T-helper 2 cell (primary cell): ENCODE results near the gene TBC1D7.

ENCODE experiments used
- DNase-seq, 5 experiments: peaks; one replicate each; pipeline versions ENCODE4 v3.0.0 to v3.0.0-alpha.2; 2012 to 2022

Gene TBC1D7

GRCh38 chr6:13318821-13319220, 9.5 kb downstream of the TBC1D7 start:
- DNase-seq: no peak

GRCh38 chr6:13315896-13316295, 12.4 kb downstream of the TBC1D7 start:
- DNase-seq: no peak

GRCh38 chr6:13314806-13315205, 13.5 kb downstream of the TBC1D7 start:
- no peak for DNase-seq

- DNase-seq: no peak
These were observed 17.2 kb downstream of the TBC1D7 start for GRCh38 chr6:13311155-13311554.

GRCh38 chr6:13308332-13308731, 20.0 kb downstream of the TBC1D7 start:
- DNase-seq: no peak

- no peak for DNase-seq
These were observed 20.8 kb downstream of the TBC1D7 start for GRCh38 chr6:13307508-13307995.

- no peak for DNase-seq
These were observed 22.5 kb downstream of the TBC1D7 start for GRCh38 chr6:13305791-13306190.

- DNase-seq: no peak
These were observed 23.0 kb downstream of the TBC1D7 start for GRCh38 chr6:13305288-13305687.

GRCh38 chr6:13304580-13305260, 23.6 kb downstream of the TBC1D7 start:
- DNase-seq: no peak

GRCh38 chr6:13304101-13304500, 24.2 kb downstream of the TBC1D7 start:
- no peak for DNase-seq

- no peak for DNase-seq
These were observed 24.7 kb downstream of the TBC1D7 start for GRCh38 chr6:13303668-13304017.

- peak in 2 of 5 experiments; percentile 62 for DNase-seq
These were observed 25.3 kb downstream of the TBC1D7 start for GRCh38 chr6:13302751-13303667.

- no peak for DNase-seq
These were observed 26.0 kb downstream of the TBC1D7 start for GRCh38 chr6:13302291-13302690.

- no peak for DNase-seq
These were observed 27.4 kb downstream of the TBC1D7 start for GRCh38 chr6:13300643-13301590.

GRCh38 chr6:13299918-13300317, 28.4 kb downstream of the TBC1D7 start:
- no peak for DNase-seq

- no peak for DNase-seq
These were observed 28.9 kb downstream of the TBC1D7 start for GRCh38 chr6:13299403-13299821.

- DNase-seq: no peak
These were observed 29.9 kb downstream of the TBC1D7 start for GRCh38 chr6:13298446-13298845.

- DNase-seq: no peak
These were observed 30.9 kb downstream of the TBC1D7 start for GRCh38 chr6:13297391-13297790.

GRCh38 chr6:13296536-13296997, 31.8 kb downstream of the TBC1D7 start:
- no peak for DNase-seq

- no peak for DNase-seq
These were observed 32.8 kb downstream of the TBC1D7 start for GRCh38 chr6:13295576-13295975.

GRCh38 chr6:13294499-13295069, 33.8 kb downstream of the TBC1D7 start:
- DNase-seq: no peak

GRCh38 chr6:13292774-13293173, 35.6 kb downstream of the TBC1D7 start:
- DNase-seq: no peak
